ENCODE measurements around the gene COQ8A. TPM values are rescaled to one million over a fixed set of nuclear protein-coding genes. Genes with fewer than 3 reads are reported as not detected.

COQ8A gene
- total and polyA plus RNA-seq, 2 donors from 2014 or later = 29.4 to 44.1 TPM

GRCh38 chr1:226894826-226895225 is 45.3 kb upstream of the COQ8A start:
- H3K4me3 ChIP-seq (ENCODE audit: low read length in 3 of 3) = no peak overlapping the region
- H3K9ac ChIP-seq (ENCODE audit: low read length in 3 of 3) = no peak overlapping the region
- H3K4me1 ChIP-seq (ENCODE audit: control insufficient read depth in 2 of 3, insufficient read depth in 2 of 3, low read depth in 1 of 3, low read length in 3 of 3) = peaks cover 0 to 4% (median 0%) of the 10 kb centered on the region in 3 donors
- no peak for FAIRE-seq
- intact Hi-C loops (cut with DNase I) = no loop called here
- no peaks in the 10 kb centered on the region for H3K9me3 ChIP-seq (ENCODE audit: control insufficient read depth in 2 of 3, insufficient read depth in 1 of 3, low read length in 3 of 3)
- no peak overlapping the region for H3K27ac ChIP-seq (ENCODE audit: low read depth in 2 of 2, low read length in 2 of 2)
- H3K36me3 ChIP-seq (ENCODE audit: control insufficient read depth in 2 of 3, insufficient read depth in 3 of 3, low read length in 3 of 3) = peaks cover 0 to 29% (median 24%) of the 10 kb centered on the region in 3 donors
- DNase-seq = no peak
- H3K27me3 ChIP-seq (ENCODE audit: control insufficient read depth, insufficient read depth, low read length) = no peaks in the 10 kb centered on the region
- TF ChIP-seq CTCF (IDR thresholded peaks at IDR 0.05; ENCODE audit: borderline replicate concordance, extremely low read depth, insufficient read depth) = no peak

GRCh38 chr1:226895644-226896043 is 44.5 kb upstream of the COQ8A start:
- no peak for TF ChIP-seq CTCF (IDR thresholded peaks at IDR 0.05; ENCODE audit: borderline replicate concordance, extremely low read depth, insufficient read depth)
- Histone ChIP-seq H3K4me1 (ENCODE audit: control insufficient read depth in 2 of 3, insufficient read depth in 2 of 3, low read depth in 1 of 3, low read length in 3 of 3) (peaks cover 0 to 4% (median 0%) of the 10 kb centered on the region in 3 donors), H3K27ac (ENCODE audit: low read depth in 2 of 2, low read length in 2 of 2) (no peak overlapping the region), H3K36me3 (ENCODE audit: control insufficient read depth in 2 of 3, insufficient read depth in 3 of 3, low read length in 3 of 3) (peaks cover 0 to 32% (median 29%) of the 10 kb centered on the region in 3 donors), H3K9ac (ENCODE audit: low read length in 3 of 3) (no peak overlapping the region), H3K4me3 (ENCODE audit: low read length in 3 of 3) (no peak overlapping the region), H3K27me3 (ENCODE audit: control insufficient read depth, insufficient read depth, low read length) (no peaks in the 10 kb centered on the region), H3K9me3 (ENCODE audit: control insufficient read depth in 2 of 3, insufficient read depth in 1 of 3, low read length in 3 of 3) (no peaks in the 10 kb centered on the region)
- no peak for DNase-seq
- intact Hi-C loops (cut with DNase I) = no loop called here
- FAIRE-seq = no peak

- FAIRE-seq (no peak), DNase-seq (no peak)
- no peak overlapping the region for H3K27ac ChIP-seq (ENCODE audit: low read depth in 2 of 2, low read length in 2 of 2)
- no peak overlapping the region for H3K4me3 ChIP-seq (ENCODE audit: low read length in 3 of 3)
- intact Hi-C loops (cut with DNase I) = no loop called here
- peaks cover 0 to 28% (median 25%) of the 10 kb centered on the region in 3 donors for H3K36me3 ChIP-seq (ENCODE audit: control insufficient read depth in 2 of 3, insufficient read depth in 3 of 3, low read length in 3 of 3)
- TF ChIP-seq CTCF (IDR thresholded peaks at IDR 0.05; ENCODE audit: borderline replicate concordance, extremely low read depth, insufficient read depth) = no peak
- no peaks in the 10 kb centered on the region for H3K4me1 ChIP-seq (ENCODE audit: control insufficient read depth in 2 of 3, insufficient read depth in 2 of 3, low read depth in 1 of 3, low read length in 3 of 3)
- no peaks in the 10 kb centered on the region for H3K27me3 ChIP-seq (ENCODE audit: control insufficient read depth, insufficient read depth, low read length)
- no peak overlapping the region for H3K9ac ChIP-seq (ENCODE audit: low read length in 3 of 3)
- H3K9me3 ChIP-seq (ENCODE audit: control insufficient read depth in 2 of 3, insufficient read depth in 1 of 3, low read length in 3 of 3) = no peaks in the 10 kb centered on the region
Observed at GRCh38 chr1:226898246-226898645, 41.8 kb upstream of the COQ8A start.

GRCh38 chr1:226901421-226901820 is 38.7 kb upstream of the COQ8A start:
- intact Hi-C loops (cut with DNase I) = no loop called here
- peaks cover 0 to 15% (median 7%) of the 10 kb centered on the region in 3 donors for H3K36me3 ChIP-seq (ENCODE audit: control insufficient read depth in 2 of 3, insufficient read depth in 3 of 3, low read length in 3 of 3)
- FAIRE-seq = no peak

More at GRCh38 chr1:226901421-226901820, 38.7 kb upstream of the COQ8A start:
- H3K4me1 ChIP-seq (ENCODE audit: control insufficient read depth in 2 of 3, insufficient read depth in 2 of 3, low read depth in 1 of 3, low read length in 3 of 3) = no peaks in the 10 kb centered on the region
- no peaks in the 10 kb centered on the region for H3K9me3 ChIP-seq (ENCODE audit: control insufficient read depth in 2 of 3, insufficient read depth in 1 of 3, low read length in 3 of 3)
- no peaks in the 10 kb centered on the region for H3K27me3 ChIP-seq (ENCODE audit: control insufficient read depth, insufficient read depth, low read length)
- H3K27ac ChIP-seq (ENCODE audit: low read depth in 2 of 2, low read length in 2 of 2) = no peak overlapping the region
- no peak for TF ChIP-seq CTCF (IDR thresholded peaks at IDR 0.05; ENCODE audit: borderline replicate concordance, extremely low read depth, insufficient read depth)
- H3K4me3 ChIP-seq (ENCODE audit: low read length in 3 of 3) = no peak overlapping the region
- no peak overlapping the region for H3K9ac ChIP-seq (ENCODE audit: low read length in 3 of 3)
- no peak for DNase-seq
